IMR-90 (cell line): ENCODE results near the gene MGAT4D. TPM values are rescaled to one million over a fixed set of nuclear protein-coding genes. Genes with fewer than 3 reads are reported as not detected.

Source experiments
- ATAC-seq: fragments of 200-7000 bp; cut with Tn5 transposase; 2 replicates; pipeline ENCODE4 v1.9.1; 2020; ENCODE audit warnings: low read depth, mild to moderate bottlenecking, moderate library complexity
- BruUV-seq: library from RNA; stranded (reverse); fragments of 400-500 nt; replicated peaks from 2 replicates; lab custom pipeline; 2021; lab: Mats Ljungman, UMichigan
- CTCF ChIA-PET: fragments of 300-600 bp; formaldehyde crosslinking; extraction: SDS; loops from one replicate; lab custom pipeline; 2021; ENCODE audit warnings: antibody characterized with exemption; lab: Yijun Ruan, JAX
- POLR2A ChIA-PET: fragments of 300-600 bp; sonication (Branson Sonifier 250); formaldehyde crosslinking; loops from one replicate; lab custom pipeline; 2022; ENCODE audit warnings: antibody characterized with exemption; ENCODE audit not compliant: unreplicated experiment; lab: Charles Lee
- DNase-seq: peaks from one replicate; pipeline ENCODE4 v3.0.0; 2013
- H2AFZ ChIP-seq: replicated peaks from 2 replicates; pipeline ENCODE3; 2013; ENCODE audit warnings: low read length, mild to moderate bottlenecking; ENCODE audit not compliant: poor library complexity
- H2AK5ac ChIP-seq: 2 replicates; pipeline ENCODE4 v1.6.1; 2013; ENCODE audit warnings: low read depth, low read length, inconsistent platforms
- H2AK9ac ChIP-seq: replicated peaks from 2 replicates; pipeline ENCODE3; 2013; ENCODE audit warnings: mild to moderate bottlenecking, low read depth, low read length, moderate library complexity; ENCODE audit not compliant: poor library complexity
- H2BK120ac ChIP-seq: 2 replicates; pipeline ENCODE4 v1.6.1; 2013; ENCODE audit warnings: low read depth, low read length, inconsistent platforms
- H2BK15ac ChIP-seq: 3 replicates; pipeline ENCODE4 v1.6.1; 2013; ENCODE audit warnings: low read depth, low read length, inconsistent platforms
- H2BK20ac ChIP-seq: 2 replicates; pipeline ENCODE4 v1.6.1; 2013; ENCODE audit warnings: low read depth, mild to moderate bottlenecking, inconsistent platforms, low read length, moderate library complexity
- H2BK5ac ChIP-seq: 2 replicates; pipeline ENCODE4 v1.6.1; 2013; ENCODE audit warnings: mild to moderate bottlenecking, low read depth, low read length, inconsistent platforms; ENCODE audit not compliant: poor library complexity, severe bottlenecking
- H3K14ac ChIP-seq: replicated peaks from 2 replicates; pipeline ENCODE4 v1.6.1; 2013; ENCODE audit warnings: low read depth, low read length, inconsistent platforms
- H3K18ac ChIP-seq: 2 replicates; pipeline ENCODE4 v1.6.1; 2013; ENCODE audit warnings: low read depth, low read length, control low read depth
- H3K23ac ChIP-seq: 2 replicates; pipeline ENCODE4 v1.6.1; 2013; ENCODE audit warnings: low read depth, low read length, inconsistent platforms
- H3K27ac ChIP-seq: 2 replicates; pipeline ENCODE4 v1.5.1; 2013; ENCODE audit warnings: mild to moderate bottlenecking, control low read depth, low read length; ENCODE audit not compliant: insufficient read depth
- H3K27me3 ChIP-seq: 2 replicates; pipeline ENCODE4 v1.6.1; 2013; ENCODE audit warnings: low read length; ENCODE audit not compliant: control insufficient read depth, insufficient read depth
- H3K36me3 ChIP-seq: 2 replicates; pipeline ENCODE4 v1.6.1; 2013; ENCODE audit warnings: low read length, mixed read lengths; ENCODE audit not compliant: control insufficient read depth, insufficient read depth
- H3K4ac ChIP-seq: 2 replicates; pipeline ENCODE4 v1.6.1; 2013; ENCODE audit warnings: low read depth, low read length, inconsistent platforms
- H3K4me1 ChIP-seq: 2 replicates; pipeline ENCODE4 v1.6.1; 2013; ENCODE audit warnings: low read length, mixed read lengths; ENCODE audit not compliant: control insufficient read depth, insufficient read depth
- H3K4me2 ChIP-seq: 2 replicates; pipeline ENCODE4 v1.6.1; 2013; ENCODE audit warnings: low read depth, mild to moderate bottlenecking, control low read depth, low read length, moderate library complexity
- H3K4me3 ChIP-seq: 2 replicates; pipeline ENCODE4 v1.5.1; 2013; ENCODE audit warnings: low read depth, mild to moderate bottlenecking, control low read depth, low read length, moderate library complexity; ENCODE audit not compliant: insufficient read depth
- H3K56ac ChIP-seq: 2 replicates; pipeline ENCODE4 v1.6.1; 2013; ENCODE audit warnings: low read length, inconsistent platforms; ENCODE audit not compliant: insufficient read depth; ENCODE audit errors: extremely low read depth
- H3K79me1 ChIP-seq, 2 experiments: 2 replicates each; pipeline ENCODE4 v1.6.1; 2013; ENCODE audit warnings: low read length in 2 of 2, inconsistent platforms in 1 of 2, low read depth in 1 of 2
- H3K9ac ChIP-seq: 2 replicates; pipeline ENCODE4 v1.6.1; 2013; ENCODE audit warnings: low read depth, low read length, control low read depth
- H3K9me1 ChIP-seq: 2 replicates; pipeline ENCODE4 v1.6.1; 2013; ENCODE audit warnings: low read length, inconsistent platforms; ENCODE audit not compliant: insufficient read depth
- H3K9me3 ChIP-seq: 2 replicates; pipeline ENCODE4 v1.6.1; 2013; ENCODE audit warnings: low read length; ENCODE audit not compliant: control insufficient read depth, insufficient read depth
- H4K20me1 ChIP-seq: 2 replicates; pipeline ENCODE4 v1.6.1; 2013; ENCODE audit warnings: low read length, inconsistent platforms; ENCODE audit not compliant: insufficient read depth
- H4K5ac ChIP-seq: 2 replicates; pipeline ENCODE4 v1.6.1; 2013; ENCODE audit warnings: mild to moderate bottlenecking, low read depth, low read length, control low read depth
- H4K8ac ChIP-seq, 2 experiments: 2 replicates each; pipeline ENCODE4 v1.6.1; 2013; ENCODE audit warnings: low read depth in 2 of 2, low read length in 2 of 2, control low read depth in 1 of 2, inconsistent platforms in 1 of 2
- H4K91ac ChIP-seq: 2 replicates; pipeline ENCODE4 v1.6.1; 2013; ENCODE audit warnings: low read depth, low read length, inconsistent platforms; ENCODE audit not compliant: insufficient read depth
- BHLHE40 ChIP-seq: fragments of 150-350 bp; IDR thresholded peaks from 2 replicates; pipeline ENCODE4 v1.6.1; 2016; ENCODE audit warnings: mild to moderate bottlenecking, low read depth, low read length
- CEBPB ChIP-seq: IDR thresholded peaks from 2 replicates; pipeline ENCODE4 v1.6.1; 2012; ENCODE audit warnings: low read depth, low read length, improper control_type of control experiment
- CHD1 ChIP-seq: IDR thresholded peaks from 2 replicates; pipeline ENCODE4 v1.6.1; 2012; ENCODE audit warnings: low read depth, low read length, improper control_type of control experiment
- FOS ChIP-seq: fragments of 150-350 bp; IDR thresholded peaks from 2 replicates; pipeline ENCODE4 v1.6.1; 2016; ENCODE audit warnings: low read depth, low read length
- MAFK ChIP-seq: IDR thresholded peaks from 2 replicates; pipeline ENCODE4 v1.6.1; 2012; ENCODE audit warnings: low read depth, low read length, improper control_type of control experiment
- MAZ ChIP-seq: IDR thresholded peaks from 2 replicates; pipeline ENCODE4 v1.6.1; 2012; ENCODE audit warnings: low read depth, mild to moderate bottlenecking, low read length, improper control_type of control experiment, moderate library complexity, borderline replicate concordance
- MXI1 ChIP-seq: IDR thresholded peaks from 2 replicates; pipeline ENCODE4 v1.6.1; 2012; ENCODE audit warnings: low read depth, mild to moderate bottlenecking, low read length, moderate library complexity, borderline replicate concordance
- NFE2L2 ChIP-seq: fragments of 150-350 bp; IDR thresholded peaks from 2 replicates; pipeline ENCODE4 v1.6.1; 2016; ENCODE audit warnings: low read depth, mild to moderate bottlenecking, low read length
- POLR2A ChIP-seq: IDR thresholded peaks from 2 replicates; pipeline ENCODE4 v1.6.1; 2012; ENCODE audit warnings: mild to moderate bottlenecking, low read depth, low read length
- RAD21 ChIP-seq: IDR thresholded peaks from 2 replicates; pipeline ENCODE4 v1.6.1; 2012; ENCODE audit warnings: low read length, improper control_type of control experiment
- RCOR1 ChIP-seq: IDR thresholded peaks from 2 replicates; pipeline ENCODE4 v1.6.1; 2012; ENCODE audit warnings: mild to moderate bottlenecking, low read length, improper control_type of control experiment; ENCODE audit not compliant: insufficient replicate concordance
- RFX5 ChIP-seq: IDR thresholded peaks from 2 replicates; pipeline ENCODE4 v1.8.0; 2012; ENCODE audit warnings: low read depth, mild to moderate bottlenecking, low read length, moderate library complexity
- SMC3 ChIP-seq: fragments of 150-350 bp; IDR thresholded peaks from 2 replicates; pipeline ENCODE4 v1.6.1; 2016; ENCODE audit warnings: low read depth, mild to moderate bottlenecking, antibody characterized with exemption, low read length, moderate library complexity
- WGBS, 2 experiments: methylation state at CpG; one replicate each; pipeline versions ENCODE4 v1.1.5 to v1.1.7; 2013; ENCODE audit warnings: missing lambda C conversion rate in 2 of 2; ENCODE audit not compliant: insufficient read length in 1 of 2; ENCODE audit errors: extremely low coverage in 2 of 2; 5-methylcytosine and 5-hydroxymethylcytosine counted together
- dilution Hi-C: fragments of 300-500 bp; cut with HindIII; formaldehyde crosslinking; loops from one replicate; pipeline ENCODE4 v1.14.3; 2018; ENCODE audit warnings: low sequenced_read_pairs; ENCODE audit not compliant: unreplicated experiment
- in situ Hi-C: fragments of 300-500 bp; cut with MboI; formaldehyde crosslinking; loops from 3 replicates; pipeline ENCODE4 v1.14.3; 2019; ENCODE audit warnings: low sequenced_read_pairs, inconsistent platforms, mixed read lengths
- intact Hi-C: fragments of 100-400 bp; cut with micrococcal nuclease; formaldehyde crosslinking; loops from 2 replicates; pipeline ENCODE4 v1.10.0; 2022
- polyA plus RNA-seq, 3 experiments: library from polyadenylated mRNA; depleted of rRNA; stranded (reverse); fragments of >200 nt; gene quantifications; 2 replicates each; pipeline ENCODE4 v1.2.3, GENCODE V29; 2012; ENCODE audit warnings: low replicate concordance in 1 of 3
- total RNA-seq: library from RNA; depleted of rRNA; stranded (reverse); fragments of >200 nt; gene quantifications from 2 replicates; pipeline ENCODE4 v1.2.3, GENCODE V29; 2012
- TF ChIP-seq, protein P1 (sequence below): conservative IDR thresholded peaks from 2 replicates; pipeline ENCODE4 v1.5.1; 2012; ENCODE audit warnings: mild to moderate bottlenecking, low read depth, low read length, improper control_type of control experiment
- TF ChIP-seq, protein P2 (sequence below): fragments of 150-350 bp; IDR thresholded peaks from 2 replicates; pipeline ENCODE4 v1.6.1; 2016; ENCODE audit warnings: low read depth, mild to moderate bottlenecking, low read length, moderate library complexity, borderline replicate concordance
- TF ChIP-seq, protein P3 (sequence below): fragments of 150-350 bp; IDR thresholded peaks from 2 replicates; pipeline ENCODE4 v1.6.1; 2017; ENCODE audit warnings: mild to moderate bottlenecking, antibody characterized with exemption, low read length, low read depth

Gene MGAT4D
- total and polyA plus RNA-seq, 2 of the 4 experiments (the other 2 are of a cell fraction) = not detected

DNA sequence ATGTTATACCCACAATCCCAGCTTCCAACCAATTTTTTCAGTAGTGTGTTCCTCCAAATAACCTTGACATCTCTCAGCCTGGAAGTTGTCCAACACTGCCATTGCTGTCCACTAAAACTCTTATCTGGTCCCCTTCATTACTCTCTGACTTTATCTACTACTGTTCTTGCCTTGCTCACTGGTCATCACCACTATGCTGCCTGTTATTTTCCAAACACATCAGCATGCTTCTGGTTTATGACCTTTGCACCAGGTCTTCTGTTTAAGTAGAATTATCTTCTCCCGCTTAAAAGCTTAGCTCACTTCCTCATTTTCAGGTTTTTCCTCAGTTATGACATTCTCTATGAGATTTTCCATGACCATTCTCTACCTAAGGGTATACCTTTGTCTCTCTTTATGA, 31.3 kb upstream of the MGAT4D start:
- Histone ChIP-seq H2BK20ac (no peak overlapping the region), H3K4me2 (no peak overlapping the region), H3K79me1 (peaks cover 6 to 16% of the 10 kb centered on the region in 2 experiments; a peak in 3 of 4 replicates), H4K8ac (no peak overlapping the region), H3K9ac (no peak overlapping the region), H3K36me3 (peaks cover 1% of the 10 kb centered on the region; the same call in 1 of the 2 replicates), H3K9me1 (no peaks in the 10 kb centered on the region), H2BK15ac (no peak overlapping the region), H3K4ac (no peak overlapping the region), H4K91ac (no peak overlapping the region), H2AK9ac (no peak overlapping the region), H2BK120ac (no peak overlapping the region), H2AK5ac (no peak overlapping the region), H2BK5ac (no peak overlapping the region), H3K18ac (no peak overlapping the region), H3K9me3 (no peaks in the 10 kb centered on the region), H3K14ac (no peak overlapping the region), H3K27me3 (no peaks in the 10 kb centered on the region), H3K56ac (no peak overlapping the region), H3K4me1 (no peaks in the 10 kb centered on the region), H3K23ac (no peak overlapping the region), H4K20me1 (no peaks in the 10 kb centered on the region), H4K5ac (no peak overlapping the region), H3K4me3 (no peak overlapping the region), H3K27ac (no peak overlapping the region), H2AFZ (no peak overlapping the region)
- ChIA-PET CTCF (no interaction called here), POLR2A (no interaction called here)
- no peak for ATAC-seq
- dilution Hi-C loops = no loop called here
- no TSS peak for BruUV-seq
- DNase-seq = no peak
- WGBS, 2 experiments = 100% methylated on average over 1 of the region's 1 CpG; no CpG with 5 or more reads in 1 of the 2 experiments
- no peak for TF ChIP-seq CEBPB
- no peak for TF ChIP-seq SMC3
- no peak for TF ChIP-seq NFE2L2
- TF ChIP-seq RCOR1 = no peak
- no peak for TF ChIP-seq RFX5
- no peak for TF ChIP-seq RAD21
- TF ChIP-seq BHLHE40 = no peak
- TF ChIP-seq, protein P1, sequence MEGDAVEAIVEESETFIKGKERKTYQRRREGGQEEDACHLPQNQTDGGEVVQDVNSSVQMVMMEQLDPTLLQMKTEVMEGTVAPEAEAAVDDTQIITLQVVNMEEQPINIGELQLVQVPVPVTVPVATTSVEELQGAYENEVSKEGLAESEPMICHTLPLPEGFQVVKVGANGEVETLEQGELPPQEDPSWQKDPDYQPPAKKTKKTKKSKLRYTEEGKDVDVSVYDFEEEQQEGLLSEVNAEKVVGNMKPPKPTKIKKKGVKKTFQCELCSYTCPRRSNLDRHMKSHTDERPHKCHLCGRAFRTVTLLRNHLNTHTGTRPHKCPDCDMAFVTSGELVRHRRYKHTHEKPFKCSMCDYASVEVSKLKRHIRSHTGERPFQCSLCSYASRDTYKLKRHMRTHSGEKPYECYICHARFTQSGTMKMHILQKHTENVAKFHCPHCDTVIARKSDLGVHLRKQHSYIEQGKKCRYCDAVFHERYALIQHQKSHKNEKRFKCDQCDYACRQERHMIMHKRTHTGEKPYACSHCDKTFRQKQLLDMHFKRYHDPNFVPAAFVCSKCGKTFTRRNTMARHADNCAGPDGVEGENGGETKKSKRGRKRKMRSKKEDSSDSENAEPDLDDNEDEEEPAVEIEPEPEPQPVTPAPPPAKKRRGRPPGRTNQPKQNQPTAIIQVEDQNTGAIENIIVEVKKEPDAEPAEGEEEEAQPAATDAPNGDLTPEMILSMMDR = no peak
- TF ChIP-seq POLR2A = no peak
- no peak for TF ChIP-seq FOS
- TF ChIP-seq MAZ = no peak
- TF ChIP-seq MXI1 = no peak
- TF ChIP-seq, protein P2, sequence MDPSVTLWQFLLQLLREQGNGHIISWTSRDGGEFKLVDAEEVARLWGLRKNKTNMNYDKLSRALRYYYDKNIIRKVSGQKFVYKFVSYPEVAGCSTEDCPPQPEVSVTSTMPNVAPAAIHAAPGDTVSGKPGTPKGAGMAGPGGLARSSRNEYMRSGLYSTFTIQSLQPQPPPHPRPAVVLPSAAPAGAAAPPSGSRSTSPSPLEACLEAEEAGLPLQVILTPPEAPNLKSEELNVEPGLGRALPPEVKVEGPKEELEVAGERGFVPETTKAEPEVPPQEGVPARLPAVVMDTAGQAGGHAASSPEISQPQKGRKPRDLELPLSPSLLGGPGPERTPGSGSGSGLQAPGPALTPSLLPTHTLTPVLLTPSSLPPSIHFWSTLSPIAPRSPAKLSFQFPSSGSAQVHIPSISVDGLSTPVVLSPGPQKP = no peak
- TF ChIP-seq, protein P3, sequence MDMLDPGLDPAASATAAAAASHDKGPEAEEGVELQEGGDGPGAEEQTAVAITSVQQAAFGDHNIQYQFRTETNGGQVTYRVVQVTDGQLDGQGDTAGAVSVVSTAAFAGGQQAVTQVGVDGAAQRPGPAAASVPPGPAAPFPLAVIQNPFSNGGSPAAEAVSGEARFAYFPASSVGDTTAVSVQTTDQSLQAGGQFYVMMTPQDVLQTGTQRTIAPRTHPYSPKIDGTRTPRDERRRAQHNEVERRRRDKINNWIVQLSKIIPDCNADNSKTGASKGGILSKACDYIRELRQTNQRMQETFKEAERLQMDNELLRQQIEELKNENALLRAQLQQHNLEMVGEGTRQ = no peak
- TF ChIP-seq MAFK = no peak
- no peak for TF ChIP-seq CHD1
- in situ Hi-C loops = no loop called here
- intact Hi-C loops = no loop called here
